Stimulated activated CD4-positive, alpha-beta T cell treated with anti-CD3 and anti-CD28 coated beads, Interleukin-12 subunit alpha, Interleukin-12 subunit beta, amount 100 ng/mL, for 4 hours (primary cell): ENCODE data around the gene C2orf42.
"Not testable (repeated sequence)": the region's sequence is repeated elsewhere in the genome, so short reads cannot be mapped to it uniquely, and the experiment has no call there.

Experiments used
- DNase-seq: peaks from one replicate; pipeline ENCODE4 v3.0.0-alpha.2; 2020

Gene C2orf42

GRCh38 chr2:70131344-70132143 lies 59.3 kb downstream of the C2orf42 start:
- DNase-seq, result not testable (repeated sequence)

- DNase-seq, result no peak
Measured at GRCh38 chr2:70128005-70128404, 62.8 kb downstream of the C2orf42 start.

- no peak for DNase-seq
Measured at GRCh38 chr2:70126413-70126812, 64.4 kb downstream of the C2orf42 start.

GRCh38 chr2:70125498-70125898 lies 65.3 kb downstream of the C2orf42 start:
- no peak for DNase-seq

GRCh38 chr2:70124983-70125480 lies 65.8 kb downstream of the C2orf42 start:
- peak; percentile 59 for DNase-seq

GRCh38 chr2:70123829-70124116 lies 67.0 kb downstream of the C2orf42 start:
- DNase-seq, result no peak

- DNase-seq, result no peak
Measured at GRCh38 chr2:70123051-70123828, 67.6 kb downstream of the C2orf42 start.

- no peak for DNase-seq
Measured at GRCh38 chr2:70122470-70122869, 68.3 kb downstream of the C2orf42 start.

- no peak for DNase-seq
Measured at GRCh38 chr2:70121627-70122372, 69.0 kb downstream of the C2orf42 start.

GRCh38 chr2:70118798-70119454 lies 71.9 kb downstream of the C2orf42 start:
- DNase-seq, result no peak

- no peak for DNase-seq
Measured at GRCh38 chr2:70116936-70117552, 73.8 kb downstream of the C2orf42 start.

GRCh38 chr2:70115646-70116442 lies 75.0 kb downstream of the C2orf42 start:
- DNase-seq, result no peak

GRCh38 chr2:70113359-70114070 lies 77.3 kb downstream of the C2orf42 start:
- DNase-seq, result no peak

GRCh38 chr2:70111752-70112591 lies 78.8 kb downstream of the C2orf42 start:
- DNase-seq, result no peak

- not testable (repeated sequence) for DNase-seq
Measured at GRCh38 chr2:70110397-70110796, 80.4 kb downstream of the C2orf42 start.

GRCh38 chr2:70106138-70106537 lies 84.7 kb downstream of the C2orf42 start:
- not testable (repeated sequence) for DNase-seq

GRCh38 chr2:70104231-70105111 lies 86.3 kb downstream of the C2orf42 start:
- DNase-seq, result no peak

GRCh38 chr2:70103531-70104061 lies 87.2 kb downstream of the C2orf42 start:
- no peak for DNase-seq
